GM19193 (cell line): ENCODE data around the gene SYT7.

ENCODE experiments used
- POLR2A ChIP-seq: IDR thresholded peaks from 4 replicates; pipeline ENCODE4 v1.6.1; 2011; ENCODE audit not compliant: insufficient read depth, insufficient read length; ENCODE audit errors: extremely low read depth

The SYT7 gene

DNA sequence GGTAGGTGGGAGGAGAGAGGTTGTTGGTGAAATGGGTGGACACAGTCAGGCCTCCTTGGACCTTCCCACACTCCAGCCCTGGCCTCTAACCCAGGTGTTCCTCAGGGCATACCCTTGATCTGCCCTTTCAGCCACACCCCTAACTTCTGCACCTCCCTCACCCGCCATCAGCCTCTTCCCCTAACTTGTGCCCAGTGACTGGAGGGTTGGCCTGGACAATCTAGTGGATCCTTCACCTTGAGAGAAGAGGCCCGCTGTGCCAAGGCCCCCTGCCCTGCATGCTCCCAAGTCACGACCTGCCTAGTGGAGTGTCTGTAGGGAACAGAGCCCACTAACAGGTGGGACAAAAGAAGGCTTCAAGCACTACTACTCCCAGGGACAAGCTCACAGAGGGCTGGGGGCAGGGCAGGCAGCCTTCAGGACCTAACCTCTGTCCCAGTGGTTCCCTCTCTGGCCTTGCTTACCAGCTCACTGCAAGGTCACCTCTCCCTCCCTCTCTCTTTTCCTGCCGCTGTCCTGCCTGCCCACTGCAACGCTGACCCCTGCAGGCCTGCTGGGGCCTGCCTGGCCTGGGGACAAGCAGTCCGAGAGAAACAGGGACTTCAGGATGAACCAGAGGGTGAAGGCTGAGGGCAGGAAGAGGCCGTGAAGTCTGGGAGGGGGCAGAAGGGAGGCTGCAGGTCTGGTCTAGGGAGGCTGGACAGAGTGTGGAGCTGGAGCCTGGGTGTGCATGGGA is 3.3 kb downstream of the SYT7 start:
- TF ChIP-seq POLR2A, result no peak

DNA sequence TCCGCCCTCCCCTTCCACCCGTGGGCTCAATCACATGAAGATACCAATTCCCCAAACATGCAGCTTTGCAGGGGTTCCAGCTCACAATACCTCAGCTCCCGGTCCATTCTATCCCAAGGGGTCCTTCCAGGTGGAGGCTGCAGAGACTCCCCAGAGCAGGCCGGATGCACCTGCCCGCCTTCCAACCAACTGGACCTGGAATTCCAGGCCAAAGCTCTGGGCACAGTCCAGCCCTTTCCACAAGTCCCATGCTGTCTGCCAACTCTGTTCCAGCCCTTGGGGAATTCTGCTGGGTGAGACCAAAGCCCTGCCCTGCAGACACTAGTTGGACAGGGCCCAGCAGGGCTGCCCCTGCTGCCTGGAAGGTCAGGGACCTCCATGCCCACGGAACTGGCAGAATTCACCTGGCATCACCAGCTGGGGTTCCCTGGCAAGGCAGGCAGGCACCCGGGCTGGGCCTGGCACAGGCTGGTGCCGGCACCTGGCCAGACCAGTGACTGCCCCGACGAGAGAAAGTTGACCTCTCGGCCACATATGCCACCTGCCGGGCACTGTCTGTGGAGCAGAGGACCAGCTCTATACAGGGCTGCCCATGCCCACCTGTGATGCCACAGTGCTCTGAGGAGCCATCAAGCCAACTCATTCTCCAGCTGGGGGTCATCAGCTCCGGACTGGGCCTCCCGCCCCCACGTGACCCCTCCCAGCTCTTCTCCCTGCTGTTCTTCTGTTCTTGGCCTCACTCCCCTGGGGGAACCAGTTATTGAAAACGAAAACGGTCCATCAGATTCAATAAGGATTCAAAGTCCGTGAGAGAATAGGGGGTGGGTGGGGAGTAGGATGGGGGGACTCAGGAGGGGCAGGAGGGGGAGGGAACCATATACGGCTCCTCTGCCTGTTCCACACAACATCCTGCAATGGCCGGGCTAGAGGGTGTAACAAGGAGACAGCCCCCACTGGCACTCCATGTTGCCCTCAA is 4.7 kb downstream of the SYT7 start:
- TF ChIP-seq POLR2A, result no peak

DNA sequence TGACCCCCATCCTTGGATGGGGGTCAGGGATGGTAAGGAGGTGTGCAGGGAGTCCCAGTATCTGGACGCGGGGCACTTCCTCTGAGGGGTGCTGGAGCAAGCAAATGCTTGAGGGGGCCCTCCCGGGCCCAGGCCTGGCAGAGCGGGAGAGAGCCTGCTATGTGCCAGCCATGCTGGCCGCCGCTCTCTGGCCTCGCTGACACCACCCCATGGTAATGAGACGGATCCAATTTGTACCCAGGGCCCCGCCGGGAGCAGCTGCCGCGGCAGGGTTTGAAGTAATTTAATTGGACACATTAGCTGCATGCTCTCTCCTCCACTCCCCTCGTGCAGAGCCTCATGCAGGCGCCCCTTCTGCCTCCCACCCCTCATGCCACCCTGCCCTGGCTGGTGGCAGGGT is 6.3 kb downstream of the SYT7 start:
- TF ChIP-seq POLR2A, result no peak

GRCh38 chr11:61572913-61573312 is 8.0 kb downstream of the SYT7 start:
- no peak for TF ChIP-seq POLR2A

- no peak for TF ChIP-seq POLR2A
Observed at GRCh38 chr11:61571869-61572268, 9.0 kb downstream of the SYT7 start.

- TF ChIP-seq POLR2A, result no peak
Observed at GRCh38 chr11:61571337-61571736, 9.5 kb downstream of the SYT7 start.

DNA sequence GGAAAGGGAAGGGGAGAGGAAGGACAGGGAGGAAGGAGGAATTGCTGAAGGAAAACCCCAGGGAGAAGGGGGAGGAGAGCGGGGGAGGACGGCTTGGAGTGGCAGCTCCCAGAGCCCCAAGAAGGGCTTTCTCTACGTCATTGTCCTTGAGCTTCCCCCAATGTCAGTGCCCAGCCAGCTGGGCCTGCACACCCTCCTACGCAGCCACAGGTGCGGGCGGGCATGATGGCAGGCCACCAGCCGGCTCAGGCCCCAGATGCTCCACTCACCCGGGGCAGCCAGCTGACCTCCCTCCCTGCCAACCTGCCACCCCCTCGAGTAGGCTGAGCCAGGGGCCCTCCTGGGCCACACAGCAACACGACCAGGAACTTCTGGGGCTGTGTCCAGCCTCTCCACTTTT is 11.2 kb downstream of the SYT7 start:
- no peak for TF ChIP-seq POLR2A

DNA sequence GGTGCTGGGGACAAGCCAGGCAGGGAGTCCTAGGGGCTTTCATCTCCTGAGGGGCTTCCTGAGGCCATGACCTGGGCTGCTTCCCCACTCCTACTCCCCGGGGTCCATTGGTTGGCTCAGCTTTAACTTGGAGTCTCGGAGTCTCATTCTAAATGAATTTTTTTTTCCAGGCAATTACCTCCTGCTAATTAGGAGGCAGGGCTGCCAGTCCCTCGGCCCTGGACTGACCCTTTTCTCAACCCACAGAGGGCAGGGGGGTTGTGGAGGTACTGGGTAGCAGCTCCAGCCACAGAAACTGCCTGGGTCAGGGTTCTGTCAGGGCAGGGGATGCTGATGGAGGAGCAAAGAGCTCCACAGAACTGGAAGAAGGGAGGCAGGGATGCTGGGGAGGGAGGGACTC is 11.9 kb downstream of the SYT7 start:
- no peak for TF ChIP-seq POLR2A

- no peak for TF ChIP-seq POLR2A
Observed at GRCh38 chr11:61567286-61568061, 13.4 kb downstream of the SYT7 start.

DNA sequence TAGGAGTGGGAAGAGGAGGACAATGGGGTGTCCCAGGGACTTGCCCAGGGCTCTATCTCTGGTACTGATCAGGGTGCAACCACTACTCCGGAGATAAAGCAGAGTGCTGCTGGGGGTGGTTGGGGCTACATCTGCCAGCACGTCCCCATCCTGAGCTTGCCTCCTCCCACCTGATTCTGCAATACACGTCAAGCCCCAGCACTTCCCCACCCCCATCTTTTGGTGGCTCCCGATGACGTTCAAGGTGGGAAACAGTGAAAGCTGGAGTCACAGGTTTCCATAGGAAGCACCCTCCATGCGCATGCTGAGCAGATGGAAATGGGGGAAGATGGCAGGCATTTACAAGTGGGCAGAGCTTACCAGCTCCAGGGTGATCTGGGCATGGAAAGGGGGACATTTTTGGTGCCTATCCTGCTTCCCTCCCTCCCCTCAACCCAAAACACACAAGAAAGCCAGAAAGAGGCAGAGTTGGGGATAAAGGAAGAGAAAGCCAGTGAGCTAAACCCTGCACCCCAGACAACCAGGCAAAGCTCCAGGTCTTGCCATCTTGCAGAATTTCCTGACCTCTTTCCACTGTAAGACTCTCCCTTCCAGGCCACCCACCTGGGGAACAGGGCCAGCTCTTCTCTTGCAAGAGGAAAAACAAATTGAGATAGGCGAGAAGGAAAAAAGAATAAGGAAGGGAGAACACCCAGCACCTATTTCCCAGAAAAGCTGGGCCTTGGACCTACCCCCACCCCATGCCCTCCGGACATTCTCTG is 15.8 kb downstream of the SYT7 start:
- no peak for TF ChIP-seq POLR2A

DNA sequence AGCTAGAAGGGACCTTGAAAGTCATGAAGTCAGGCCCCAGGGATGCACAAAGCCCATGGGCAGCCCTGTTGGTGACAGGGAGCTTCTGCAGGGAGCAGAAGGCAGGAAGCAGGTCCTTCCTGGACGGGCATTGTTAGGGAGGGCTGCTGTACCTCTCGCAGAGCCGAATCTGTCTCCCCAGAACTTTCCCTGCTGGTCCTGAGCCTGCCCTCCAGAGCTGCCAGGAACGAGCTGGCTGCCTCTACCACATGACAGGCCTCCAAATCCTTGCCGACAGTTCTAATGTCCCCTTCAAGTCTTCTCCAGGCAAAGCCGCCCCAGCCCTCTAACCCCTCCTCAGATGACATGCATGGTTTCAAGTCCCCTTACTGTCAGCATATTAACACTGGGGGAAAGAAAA is 20.1 kb downstream of the SYT7 start:
- no peak for TF ChIP-seq POLR2A

DNA sequence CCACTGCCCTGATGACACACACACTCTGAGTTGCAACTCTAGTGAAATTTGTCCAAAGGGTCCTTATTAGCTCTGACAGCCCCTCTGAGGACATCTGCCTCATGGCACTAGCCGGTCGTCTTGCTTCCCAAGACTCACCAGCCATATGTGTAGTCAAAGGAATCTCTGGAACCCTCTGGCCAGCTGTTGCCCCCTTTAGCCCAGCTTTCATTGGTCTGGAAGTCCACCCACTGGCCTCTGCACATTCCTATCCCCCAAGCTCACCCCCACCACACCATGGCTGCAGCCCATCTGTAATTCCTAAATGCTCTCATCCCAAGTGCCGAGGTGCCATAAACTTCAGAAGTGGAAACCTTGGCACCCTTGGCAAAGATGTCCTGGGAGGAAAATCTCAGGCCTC is 24.3 kb downstream of the SYT7 start:
- TF ChIP-seq POLR2A, result no peak

GRCh38 chr11:61555978-61556377 is 24.9 kb downstream of the SYT7 start:
- no peak for TF ChIP-seq POLR2A
